NCI-H1092 (cell line): Measurements from ENCODE around the gene NFATC2.
"Not testable (repeated sequence)": the region's sequence is repeated elsewhere in the genome, so short reads cannot be mapped to it uniquely, and the experiment has no call there.

Experiments used
- DNase-seq: peaks from one replicate; lab custom pipeline; 2025; lab: John Stamatoyannopoulos, UW

NFATC2 gene

DNA sequence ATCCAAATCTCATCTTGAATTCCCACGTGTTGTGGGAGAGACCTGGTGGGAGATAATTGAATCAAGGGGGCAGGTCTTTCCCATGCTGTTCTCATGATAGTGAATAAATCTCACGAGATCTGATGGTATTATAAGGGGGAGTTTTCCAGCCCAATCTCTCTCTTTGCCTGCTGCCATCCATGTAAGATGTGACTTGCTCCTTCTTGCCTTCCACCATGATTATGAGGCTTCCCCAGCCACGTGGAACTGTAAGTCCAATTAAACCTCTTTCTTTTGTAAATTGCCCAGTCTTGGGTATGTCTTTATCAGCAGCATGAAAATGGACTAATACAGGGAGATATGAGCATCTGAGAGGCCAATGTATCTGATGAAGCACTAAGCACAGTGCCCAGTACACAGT is 26.0 kb upstream of the NFATC2 start:
- DNase-seq: not testable (repeated sequence)

DNA sequence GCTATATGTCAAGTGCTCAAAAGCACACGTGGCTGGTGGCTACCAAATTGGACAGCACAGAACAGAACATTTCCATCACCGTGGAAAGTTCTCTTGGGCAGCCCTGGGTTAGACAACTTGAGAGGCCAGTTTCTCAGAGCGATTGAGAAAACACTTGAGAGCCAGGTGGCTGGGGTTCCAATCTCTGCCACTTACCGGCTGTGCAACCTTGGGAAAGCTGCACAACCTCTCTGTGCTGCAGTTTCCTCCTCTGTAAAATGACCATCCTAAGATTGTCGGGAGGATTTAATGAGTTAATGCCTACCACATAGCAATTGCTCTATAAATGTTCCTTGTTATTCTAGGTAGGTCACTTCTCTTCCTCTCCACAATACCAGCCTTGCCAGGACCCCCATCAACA is 25.1 kb upstream of the NFATC2 start:
- DNase-seq: no peak

DNA sequence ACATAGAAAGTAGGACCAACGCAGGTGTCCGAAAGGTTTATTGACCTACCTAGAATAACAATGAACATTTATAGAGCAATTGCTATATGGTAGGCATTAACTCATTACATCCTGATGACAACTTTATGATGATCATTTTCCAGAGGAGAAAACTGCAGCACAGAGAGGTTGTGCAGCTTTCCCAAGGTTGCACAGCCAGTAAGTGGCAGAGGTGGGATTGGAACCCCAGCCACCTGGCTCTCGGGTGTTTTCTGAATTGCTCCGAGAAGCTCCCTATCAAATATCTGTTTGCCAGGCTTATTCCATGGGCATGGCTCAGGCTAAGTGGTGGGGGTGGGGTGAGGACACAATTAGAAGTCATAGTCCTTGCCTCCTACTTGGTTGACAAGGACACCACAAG is 24.1 kb upstream of the NFATC2 start:
- DNase-seq: no peak

DNA sequence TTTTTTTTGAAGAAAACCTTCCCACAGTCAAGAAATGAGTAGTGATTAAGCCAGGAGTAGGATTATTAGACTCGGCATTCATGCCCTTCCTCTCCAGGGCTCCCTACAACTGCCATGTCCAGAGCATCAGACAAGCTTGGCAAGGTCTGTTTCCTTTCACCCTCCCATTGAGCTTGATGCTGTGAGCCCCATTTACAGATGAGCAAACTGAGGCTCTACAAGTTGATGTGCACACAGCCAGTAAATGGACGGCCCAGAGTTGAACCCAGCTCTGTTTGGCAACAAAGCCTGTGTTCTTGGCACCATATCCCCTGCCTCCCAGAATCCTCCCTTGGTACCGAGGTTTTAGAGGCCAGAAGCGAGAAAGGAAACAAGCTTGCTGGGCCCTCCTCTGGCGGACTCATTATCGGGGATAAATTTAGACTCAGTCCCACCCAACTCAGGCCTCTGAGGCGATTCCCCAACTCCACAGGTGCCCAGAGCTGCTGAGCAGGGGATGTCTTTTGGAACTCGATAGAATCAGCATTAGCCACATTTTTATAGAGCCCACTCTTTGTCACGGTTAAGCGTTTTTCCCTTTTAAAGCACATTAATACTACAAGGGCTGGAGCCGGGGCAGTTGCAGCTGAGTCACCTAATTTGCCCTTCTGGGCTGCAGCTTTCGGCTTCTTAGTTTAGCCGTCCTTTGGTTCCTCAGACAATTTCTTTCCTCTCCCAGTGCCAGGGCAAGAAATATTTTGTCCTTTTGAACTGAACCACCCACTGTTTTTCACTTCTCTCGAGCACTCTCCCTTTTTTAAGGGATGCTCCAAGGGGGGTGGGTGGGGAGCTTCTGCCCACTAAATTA is 23.0 kb upstream of the NFATC2 start:
- DNase-seq: no peak

DNA sequence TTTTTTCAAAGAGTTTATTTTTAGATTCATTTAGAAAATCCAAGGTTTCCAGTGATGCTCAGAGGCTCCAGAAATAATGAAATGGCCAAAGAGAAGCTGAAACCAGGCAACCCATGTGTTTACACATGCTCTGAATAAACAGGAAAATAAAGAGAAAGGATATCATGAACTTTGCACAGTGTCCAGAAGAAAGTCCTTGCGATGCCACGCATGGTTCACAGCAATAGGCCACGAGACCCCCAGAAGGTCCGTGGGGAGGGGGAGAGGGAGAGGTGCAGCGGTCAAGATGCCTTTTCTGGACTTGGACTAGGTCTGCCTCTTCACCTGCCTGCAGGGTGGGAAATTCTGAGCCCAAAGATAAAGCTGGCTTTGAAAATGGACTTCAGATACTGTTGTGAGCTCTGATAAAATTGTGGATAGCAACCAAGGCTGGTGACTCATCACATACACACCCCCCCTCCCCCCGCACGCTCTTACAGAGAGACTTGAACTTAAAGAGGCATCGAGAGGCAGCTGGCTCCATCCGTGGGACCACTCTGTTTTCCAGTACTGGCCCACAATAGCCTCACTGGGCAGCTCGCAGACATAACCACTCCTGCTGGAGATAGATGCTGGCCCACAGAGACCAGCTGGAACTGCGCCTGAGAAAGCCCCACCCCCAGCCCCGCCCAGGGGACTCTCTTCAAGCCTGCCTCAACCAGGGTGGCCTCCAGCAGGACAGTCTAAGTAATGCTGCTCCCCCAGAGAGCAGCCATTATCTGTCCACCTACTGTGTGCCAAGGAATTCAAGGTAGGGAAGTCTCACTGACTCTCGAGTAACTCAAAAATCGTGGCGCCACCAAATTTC is 21.2 kb upstream of the NFATC2 start:
- no peak for DNase-seq

DNA sequence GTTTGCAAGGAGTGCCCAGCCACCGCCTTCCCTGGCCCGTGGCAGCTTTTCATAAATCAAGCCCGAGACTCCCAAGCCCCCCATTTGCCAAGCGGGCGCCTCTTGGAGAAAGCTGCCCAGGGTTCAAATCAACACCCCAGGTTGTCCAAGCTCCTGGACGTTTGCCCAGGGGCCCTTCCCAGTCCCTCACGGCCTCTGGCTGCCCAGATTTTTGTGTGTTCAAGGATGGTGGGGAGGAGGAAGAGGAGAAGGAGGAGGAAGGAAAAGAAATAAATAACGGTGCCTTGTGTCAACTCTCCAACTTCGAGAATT is 20.6 kb upstream of the NFATC2 start:
- DNase-seq: no peak

DNA sequence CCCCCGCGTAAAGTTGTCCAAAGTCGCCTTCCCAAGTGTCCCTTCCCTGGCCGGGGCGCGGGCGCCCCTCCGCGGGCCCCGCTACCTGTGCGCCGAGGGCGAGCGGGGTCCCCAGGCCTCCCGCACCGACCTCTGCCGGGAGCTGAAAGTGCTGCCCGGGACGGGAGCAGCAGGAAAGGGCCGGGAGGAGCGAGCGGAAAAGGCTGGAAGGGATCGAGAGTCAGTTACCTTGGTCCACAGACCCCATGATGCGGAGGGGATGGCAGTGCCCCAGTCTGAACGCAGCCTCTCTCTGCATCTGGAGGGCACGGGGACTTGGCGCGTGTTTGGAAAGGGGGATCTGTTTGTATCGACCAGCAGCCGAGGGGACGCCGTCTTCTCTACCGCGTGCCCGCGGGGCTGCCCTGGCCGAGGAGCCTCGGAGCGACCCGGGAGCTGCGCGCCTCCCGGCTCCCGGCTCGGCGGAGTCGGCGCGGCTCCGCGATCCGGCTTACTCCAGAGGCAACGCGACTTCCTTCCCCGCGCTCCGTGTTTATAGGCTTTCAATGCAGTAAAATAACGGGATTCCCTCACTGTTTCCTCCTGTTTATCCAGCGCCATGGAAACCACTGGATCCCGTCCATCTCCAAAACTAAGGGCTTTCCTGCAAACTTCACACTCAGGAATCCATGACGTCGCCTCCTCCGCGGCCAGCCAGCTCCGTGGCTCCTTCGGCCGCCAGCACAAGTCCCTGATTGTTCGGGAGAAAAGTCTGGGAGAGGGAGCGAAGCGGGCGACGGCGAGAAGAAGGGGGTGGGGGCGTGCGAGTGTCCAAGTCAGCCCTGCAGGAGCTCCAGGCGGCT is 20.0 kb upstream of the NFATC2 start:
- no peak for DNase-seq

DNA sequence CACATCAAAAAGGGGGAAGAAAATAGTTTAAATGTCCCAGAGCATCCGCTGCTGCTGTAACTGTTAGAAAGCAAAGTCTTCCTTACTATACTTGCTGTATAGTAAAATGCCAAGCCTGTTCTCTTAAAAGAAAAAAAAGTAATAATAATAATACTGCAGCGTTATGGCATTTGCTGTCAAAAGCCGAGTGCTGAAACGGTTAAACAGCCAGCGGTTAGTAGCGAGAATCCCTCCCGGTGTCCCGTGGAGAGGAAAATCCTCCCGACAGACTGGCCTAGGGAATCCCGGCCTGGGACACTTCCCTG is 19.5 kb upstream of the NFATC2 start:
- no peak for DNase-seq

DNA sequence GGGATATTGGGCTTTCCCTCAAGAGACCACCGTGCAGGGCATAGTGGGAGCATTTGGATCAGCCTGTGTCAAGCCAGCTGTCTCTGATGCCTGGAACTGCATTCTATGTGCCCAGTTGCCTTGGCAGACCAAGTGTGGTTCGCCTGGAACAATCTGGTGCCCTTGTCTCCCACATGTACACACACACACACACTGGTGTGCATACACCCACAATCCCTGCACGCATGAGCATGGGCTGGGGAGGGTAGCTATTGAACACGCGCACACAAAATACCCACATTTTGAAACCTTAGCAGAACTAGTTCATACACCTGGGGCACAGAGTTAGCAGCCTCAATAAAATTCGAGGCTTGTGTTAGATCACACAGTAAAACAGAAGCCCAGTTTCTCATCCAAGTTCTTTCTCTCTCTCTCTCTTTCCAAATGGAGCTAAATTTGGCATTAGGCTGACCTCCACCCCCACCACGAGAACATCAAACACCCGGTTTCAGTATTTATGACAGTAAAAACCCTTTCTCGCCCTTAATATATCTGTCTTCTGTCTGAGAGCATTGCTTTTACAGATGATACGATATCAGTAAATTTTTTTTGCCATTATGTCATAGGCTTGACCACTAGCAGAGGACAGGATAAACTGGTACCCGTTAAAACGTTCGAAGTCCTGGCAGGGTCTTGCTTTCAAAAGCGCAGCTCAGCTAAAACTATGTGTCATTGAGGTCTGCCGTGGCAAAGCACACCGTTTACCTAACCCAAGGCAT is 18.2 kb upstream of the NFATC2 start:
- no peak for DNase-seq

DNA sequence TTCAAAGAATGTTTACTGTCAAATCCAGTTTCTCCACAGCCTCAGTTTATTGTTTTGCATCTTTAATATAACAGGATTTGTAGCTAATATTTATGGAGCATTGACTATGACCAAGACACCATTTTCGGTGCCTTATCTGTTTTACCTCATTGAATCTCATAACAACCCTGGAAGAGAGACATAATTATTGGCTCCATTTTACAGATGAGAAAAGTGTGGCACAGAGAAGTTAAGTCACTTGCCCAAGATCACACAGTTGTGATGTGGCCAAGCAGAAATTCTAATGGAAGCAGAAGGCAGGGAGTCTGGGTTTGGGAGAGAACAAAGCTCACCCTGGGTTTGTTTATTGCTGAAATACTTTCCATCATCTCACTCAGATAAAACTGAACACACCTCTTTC is 17.5 kb upstream of the NFATC2 start:
- DNase-seq: no peak

DNA sequence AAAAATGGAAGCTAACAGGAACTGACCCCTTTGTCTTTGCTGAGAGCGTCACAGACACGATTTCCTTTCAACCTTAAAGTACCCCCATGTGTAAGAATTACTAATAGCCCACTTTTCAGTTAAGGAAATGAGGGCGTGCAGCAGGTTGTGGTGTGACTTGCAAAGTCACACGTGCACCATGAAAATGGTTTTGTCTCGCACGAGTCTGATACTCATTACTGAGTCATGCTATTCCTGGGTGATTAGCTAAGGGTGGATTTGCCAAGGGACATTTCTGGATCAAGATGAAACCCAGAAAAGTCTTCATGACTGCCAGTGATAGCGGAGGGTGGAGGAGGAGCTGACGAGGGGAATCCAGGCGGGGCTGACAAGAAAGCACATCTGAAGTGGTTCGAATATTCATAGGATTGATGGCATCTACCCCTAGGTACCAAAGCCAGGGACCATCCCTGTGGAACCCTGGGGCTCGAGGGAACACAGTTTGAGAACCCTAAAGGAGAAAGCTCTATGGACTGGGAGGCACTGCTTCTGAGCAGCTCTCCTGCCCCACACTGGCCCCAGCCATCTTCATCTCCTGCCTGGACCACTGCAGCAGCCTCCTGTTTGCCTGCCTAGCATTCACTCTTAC is 12.1 kb upstream of the NFATC2 start:
- no peak for DNase-seq

DNA sequence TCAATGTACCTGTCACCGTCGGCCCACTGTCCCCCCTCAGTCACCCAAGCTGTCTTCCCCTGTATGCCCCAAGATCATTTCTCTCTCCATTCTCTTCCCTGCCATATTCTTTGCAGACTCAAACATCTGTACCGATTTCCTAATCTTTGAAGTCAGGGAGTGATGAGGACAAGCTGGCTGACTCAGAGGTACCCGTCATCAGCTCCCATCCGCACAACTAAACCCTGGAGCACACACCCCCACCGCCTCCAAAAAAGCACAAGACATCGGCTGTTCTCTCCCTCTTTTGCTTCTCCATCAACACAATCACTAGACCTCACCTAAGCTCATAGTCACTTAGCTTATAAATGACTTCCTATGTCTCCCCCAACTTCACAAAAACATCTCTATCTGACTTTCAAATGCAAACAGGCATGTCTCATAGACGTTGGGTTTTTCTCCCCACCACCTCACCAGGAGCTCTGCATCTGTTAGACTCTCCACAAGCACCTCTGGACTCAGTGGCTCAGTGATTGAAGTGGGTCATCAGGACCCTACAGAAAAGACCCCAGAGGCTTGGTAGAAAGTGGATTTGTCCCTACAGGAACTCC is 11.5 kb upstream of the NFATC2 start:
- no peak for DNase-seq

DNA sequence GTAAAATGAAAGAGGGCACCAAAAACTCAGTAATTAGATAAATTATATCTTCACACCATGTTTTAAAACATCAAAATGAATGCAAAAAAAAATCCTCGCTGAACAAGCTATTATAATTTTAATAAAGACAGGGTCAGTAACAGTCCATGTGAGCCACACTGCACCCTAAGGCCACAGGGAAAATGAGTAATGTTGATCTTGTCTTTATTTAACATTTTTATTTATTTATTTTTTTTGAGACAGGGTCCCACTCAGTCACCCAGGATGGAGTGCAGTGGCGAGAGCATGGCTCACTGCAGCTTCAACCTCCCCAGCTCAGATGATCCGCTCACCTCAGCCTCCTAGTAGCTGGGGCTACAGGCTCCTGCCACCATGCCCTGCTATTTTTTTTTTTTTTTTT is 8.7 kb upstream of the NFATC2 start:
- DNase-seq: no peak

DNA sequence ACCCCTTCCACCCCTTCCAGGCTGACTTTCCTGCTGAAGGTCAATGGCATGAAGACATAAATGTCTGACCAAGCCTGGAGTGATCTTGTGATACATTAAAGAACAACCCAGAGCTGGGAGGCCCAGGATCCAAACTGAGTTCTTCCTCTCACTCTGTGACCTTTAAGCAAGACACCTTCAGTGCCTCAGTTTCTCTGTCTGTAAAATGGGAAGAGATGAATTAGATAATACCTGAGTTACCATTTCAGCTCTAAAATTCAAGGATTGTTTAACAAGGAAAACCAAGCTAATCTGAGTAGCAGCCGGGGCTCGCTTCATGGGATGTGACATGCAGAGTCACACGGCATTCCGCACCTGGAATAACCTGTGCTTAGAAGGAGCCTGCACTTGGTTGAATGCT is 7.0 kb upstream of the NFATC2 start:
- no peak for DNase-seq

DNA sequence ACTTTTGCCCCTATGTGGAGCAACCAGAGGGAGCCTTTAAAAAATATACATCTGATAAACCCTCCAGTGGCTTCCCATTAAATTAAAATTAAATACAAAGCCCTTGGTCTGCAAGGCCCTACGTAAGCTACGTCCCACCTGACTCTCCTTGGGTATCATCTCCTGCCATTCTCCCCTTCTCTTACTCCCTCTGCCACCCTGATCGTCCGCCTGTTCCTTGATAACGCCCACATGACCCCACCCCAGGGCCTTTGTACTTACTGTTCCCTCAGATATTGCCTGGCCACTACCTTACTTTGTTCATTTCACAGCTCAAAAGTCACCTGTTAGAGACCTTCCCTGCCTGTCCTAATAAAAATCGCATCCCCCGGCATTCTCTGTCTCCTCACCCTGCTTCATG is 5.4 kb upstream of the NFATC2 start:
- DNase-seq: no peak

DNA sequence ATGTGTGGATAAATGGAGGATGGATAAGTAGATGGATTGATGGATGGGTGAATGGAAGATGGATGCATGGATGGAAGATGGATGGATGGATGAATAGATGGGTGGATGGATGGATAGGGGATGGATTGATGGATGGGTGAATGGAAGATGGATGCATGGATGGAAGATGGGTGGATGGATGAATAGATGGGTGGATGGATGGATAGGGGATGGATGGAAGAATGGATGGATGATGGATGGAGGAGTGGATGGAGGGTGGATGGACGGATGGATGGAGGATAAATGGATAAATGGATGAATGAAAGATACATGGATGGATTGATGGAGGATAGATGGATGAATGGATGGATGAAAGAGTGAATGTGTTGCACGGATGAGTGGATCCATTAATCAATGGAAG is 3.0 kb upstream of the NFATC2 start:
- no peak for DNase-seq

DNA sequence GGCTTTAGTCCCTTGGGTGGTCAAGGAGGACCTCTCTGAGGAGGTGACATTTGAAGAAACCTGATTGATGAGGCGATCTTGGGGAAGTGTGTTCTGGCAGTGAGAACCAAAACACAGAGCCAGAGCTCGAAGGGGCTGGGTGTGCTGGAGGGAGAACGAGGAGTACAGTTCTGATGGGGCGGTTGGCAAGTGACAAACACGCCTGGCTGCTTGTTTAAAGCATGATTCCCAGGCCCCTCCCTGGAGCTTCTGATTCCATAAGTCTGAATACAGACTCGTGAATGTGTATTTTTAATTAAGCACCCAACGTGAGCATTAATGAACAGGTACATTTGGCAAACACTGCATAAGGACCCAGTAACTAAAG is 886 bp upstream of the NFATC2 start:
- no peak for DNase-seq

DNA sequence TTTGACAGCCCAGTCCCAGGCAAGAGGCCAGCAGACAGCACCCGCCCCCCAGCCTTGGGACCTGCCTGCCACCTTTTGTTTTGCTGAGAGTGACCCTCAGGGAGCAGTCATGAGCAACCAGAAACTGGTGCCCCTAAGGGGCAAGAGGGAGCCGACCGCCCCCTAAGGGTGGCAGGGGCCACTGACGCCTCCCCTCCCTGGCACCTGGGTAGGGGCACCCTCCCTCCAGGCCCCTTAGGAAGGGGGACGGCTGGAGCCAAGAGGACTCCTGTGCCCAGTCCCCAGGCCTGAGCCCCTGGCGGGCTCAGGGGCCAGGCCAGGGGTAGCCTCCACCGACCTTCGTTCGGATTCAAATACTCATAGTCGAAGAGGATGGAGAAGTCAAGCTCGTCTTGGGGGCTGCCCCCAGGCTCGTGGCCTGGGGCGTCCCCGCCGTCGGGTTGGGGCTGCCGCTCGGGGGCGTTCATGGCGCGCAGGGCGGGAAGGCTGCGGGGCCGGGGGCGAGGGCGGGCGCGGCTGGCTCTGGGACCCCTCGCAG is 417 bp downstream of the NFATC2 start:
- peak; percentile 19 for DNase-seq

DNA sequence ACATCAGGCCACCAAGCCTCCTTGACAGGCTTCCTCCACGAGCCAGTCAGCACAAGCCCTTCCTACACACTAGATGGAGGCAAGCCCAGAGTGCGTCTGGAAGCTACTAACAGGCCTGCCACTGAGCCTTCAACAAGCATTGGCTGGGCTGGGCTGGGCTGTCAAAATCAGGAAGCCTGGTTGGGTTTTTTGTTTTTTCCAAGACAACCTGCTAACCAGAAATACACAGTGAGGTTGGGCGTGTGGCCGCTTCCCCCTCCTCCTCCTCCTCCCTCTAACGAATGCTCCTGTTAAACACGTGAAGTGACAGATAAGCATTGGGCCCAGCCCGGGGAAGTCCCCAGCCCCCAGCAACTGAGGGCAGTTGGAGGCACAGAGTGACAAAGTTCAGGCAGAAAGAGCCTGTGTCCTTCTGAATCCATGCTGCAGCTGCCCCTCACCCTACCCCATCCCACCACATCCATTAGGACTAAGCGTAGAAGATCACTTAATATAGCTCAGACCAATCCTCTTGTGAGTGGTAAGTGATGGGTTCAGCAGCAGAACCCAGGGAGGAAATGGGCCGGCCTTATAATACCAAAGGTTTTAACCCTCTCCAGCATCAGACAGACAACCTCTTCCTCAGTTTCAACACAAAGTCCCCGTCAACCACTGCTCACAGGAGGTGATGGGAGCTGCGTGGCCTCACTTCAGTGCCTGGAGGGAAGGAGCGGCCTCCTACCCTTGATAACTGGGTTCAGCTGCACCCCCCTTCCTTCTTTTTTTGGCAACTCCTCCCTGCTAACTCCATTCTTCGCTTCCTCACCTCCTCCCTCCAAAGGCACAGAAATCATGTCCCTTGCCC is 1.1 kb downstream of the NFATC2 start:
- DNase-seq: peak; percentile 41

DNA sequence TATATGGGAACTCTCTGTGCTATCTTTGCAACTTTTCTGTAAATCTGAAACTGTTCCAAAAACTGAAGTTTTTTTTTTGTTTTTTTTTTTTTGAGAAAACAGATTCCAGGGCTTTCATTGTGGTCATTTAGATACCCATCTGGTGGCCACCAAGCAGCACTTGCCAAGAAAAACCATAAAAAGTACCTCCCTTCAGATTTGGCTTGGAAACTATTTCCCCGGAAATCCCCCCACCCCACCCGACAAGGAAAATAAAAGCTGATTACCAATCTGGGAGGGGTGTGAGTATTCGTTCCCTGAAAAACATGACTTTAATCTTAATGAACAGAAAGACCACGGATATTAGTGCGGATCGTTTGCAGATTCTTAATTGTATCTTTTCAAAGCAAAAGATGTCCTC is 1.9 kb downstream of the NFATC2 start:
- no peak for DNase-seq
